HEK293 (cell line): ENCODE measurements around the gene PLCD4.

Experiments
- HOXA7 ChIP-seq: sonication (generic); formaldehyde crosslinking; IDR thresholded peaks from 2 replicates; pipeline ENCODE4 v1.8.1; 2022; ENCODE audit warnings: missing genetic modification reagents, borderline replicate concordance
- KLF16 ChIP-seq: fragments of 450-650 bp; formaldehyde crosslinking; IDR thresholded peaks from 2 replicates; pipeline ENCODE4 v1.5.1; 2017; ENCODE audit warnings: missing biosample characterization, missing genetic modification characterization
- KLF8 ChIP-seq: fragments of 450-650 bp; formaldehyde crosslinking; IDR thresholded peaks from 2 replicates; pipeline ENCODE4 v1.5.1; 2016; ENCODE audit warnings: missing biosample characterization, missing genetic modification characterization
- MZF1 ChIP-seq: fragments of 450-650 bp; formaldehyde crosslinking; IDR thresholded peaks from 2 replicates; pipeline ENCODE4 v1.5.1; 2017; ENCODE audit warnings: missing biosample characterization, missing genetic modification characterization, borderline replicate concordance
- SETDB1 ChIP-seq: IDR thresholded peaks from one replicate; pipeline ENCODE4 v1.6.1; 2017; ENCODE audit warnings: mild to moderate bottlenecking, low read length, moderate library complexity, mixed read lengths; ENCODE audit not compliant: insufficient read length
- SP3 ChIP-seq: fragments of 450-650 bp; formaldehyde crosslinking; IDR thresholded peaks from 2 replicates; pipeline ENCODE4 v1.5.1; 2016; ENCODE audit warnings: missing biosample characterization, missing genetic modification characterization
- SP7 ChIP-seq: fragments of 450-650 bp; formaldehyde crosslinking; IDR thresholded peaks from 2 replicates; pipeline ENCODE4 v1.5.1; 2016; ENCODE audit warnings: missing biosample characterization, missing genetic modification characterization
- TCF7L2 ChIP-seq: IDR thresholded peaks from 2 replicates; pipeline ENCODE4 v1.6.1; 2011; ENCODE audit warnings: low read depth, mild to moderate bottlenecking, inconsistent platforms, low read length, moderate library complexity, borderline replicate concordance
- YY1 ChIP-seq: fragments of 450-650 bp; formaldehyde crosslinking; IDR thresholded peaks from 2 replicates; pipeline ENCODE4 v1.5.1; 2018; ENCODE audit warnings: missing biosample characterization, missing genetic modification characterization
- ZNF140 ChIP-seq: fragments of 450-650 bp; formaldehyde crosslinking; IDR thresholded peaks from 2 replicates; pipeline ENCODE4 v1.5.1; 2016; ENCODE audit warnings: missing biosample characterization, missing genetic modification characterization
- ZNF16 ChIP-seq: fragments of 450-650 bp; formaldehyde crosslinking; IDR thresholded peaks from 2 replicates; pipeline ENCODE4 v1.5.1; 2016; ENCODE audit warnings: low read depth, missing biosample characterization, missing genetic modification characterization
- ZNF202 ChIP-seq: fragments of 450-650 bp; formaldehyde crosslinking; IDR thresholded peaks from 2 replicates; pipeline ENCODE4 v1.5.1; 2016; ENCODE audit warnings: missing biosample characterization, missing genetic modification characterization, borderline replicate concordance
- ZNF24 ChIP-seq: fragments of 450-650 bp; formaldehyde crosslinking; IDR thresholded peaks from 2 replicates; pipeline ENCODE4 v1.5.1; 2016; ENCODE audit warnings: missing biosample characterization, missing genetic modification characterization
- ZNF350 ChIP-seq: fragments of 450-650 bp; formaldehyde crosslinking; IDR thresholded peaks from 2 replicates; pipeline ENCODE4 v1.5.0; 2017; ENCODE audit warnings: missing biosample characterization, mild to moderate bottlenecking, missing genetic modification characterization
- ZNF544 ChIP-seq: fragments of 450-650 bp; formaldehyde crosslinking; IDR thresholded peaks from 2 replicates; pipeline ENCODE4 v1.5.0; 2017; ENCODE audit warnings: missing biosample characterization, missing genetic modification characterization
- ZNF560 ChIP-seq: fragments of 450-650 bp; formaldehyde crosslinking; IDR thresholded peaks from 2 replicates; pipeline ENCODE4 v1.5.1; 2017; ENCODE audit warnings: missing biosample characterization, missing genetic modification characterization, borderline replicate concordance
- ZNF561 ChIP-seq: fragments of 450-650 bp; IDR thresholded peaks from 2 replicates; pipeline ENCODE4 v1.5.1; 2018; ENCODE audit warnings: missing biosample characterization, missing genetic modification characterization, borderline replicate concordance
- ZNF624 ChIP-seq: fragments of 450-650 bp; formaldehyde crosslinking; IDR thresholded peaks from 2 replicates; pipeline ENCODE4 v1.5.1; 2017; ENCODE audit warnings: missing biosample characterization, missing genetic modification characterization
- ZNF670 ChIP-seq: fragments of 450-650 bp; formaldehyde crosslinking; IDR thresholded peaks from 2 replicates; pipeline ENCODE4 v1.5.1; 2016; ENCODE audit warnings: missing biosample characterization, missing genetic modification characterization, low read depth
- ZNF677 ChIP-seq: fragments of 450-650 bp; IDR thresholded peaks from 2 replicates; pipeline ENCODE4 v1.5.0; 2018; ENCODE audit warnings: missing biosample characterization, mild to moderate bottlenecking, missing genetic modification characterization, moderate library complexity
- ZSCAN16 ChIP-seq: fragments of 450-650 bp; formaldehyde crosslinking; IDR thresholded peaks from 2 replicates; pipeline ENCODE4 v1.5.1; 2016; ENCODE audit warnings: missing biosample characterization, missing genetic modification characterization
- ZXDB ChIP-seq: fragments of 450-650 bp; formaldehyde crosslinking; IDR thresholded peaks from 2 replicates; pipeline ENCODE4 v1.5.1; 2016; ENCODE audit warnings: missing biosample characterization, missing genetic modification characterization
- TF ChIP-seq, protein P1 (sequence below): fragments of 450-650 bp; formaldehyde crosslinking; IDR thresholded peaks from 2 replicates; pipeline ENCODE4 v1.5.1; 2016; ENCODE audit warnings: missing biosample characterization, missing genetic modification characterization
- TF ChIP-seq, protein P2 (sequence below): fragments of 450-650 bp; formaldehyde crosslinking; IDR thresholded peaks from 2 replicates; pipeline ENCODE4 v1.5.1; 2016; ENCODE audit warnings: missing biosample characterization, missing genetic modification characterization
- TF ChIP-seq, protein P3 (sequence below): fragments of 450-650 bp; formaldehyde crosslinking; IDR thresholded peaks from 2 replicates; pipeline ENCODE4 v1.5.1; 2016; ENCODE audit warnings: missing biosample characterization, missing genetic modification characterization
- TF ChIP-seq, protein P4 (sequence below): fragments of 450-650 bp; formaldehyde crosslinking; IDR thresholded peaks from 2 replicates; pipeline ENCODE4 v1.5.1; 2016; ENCODE audit warnings: missing biosample characterization, missing genetic modification characterization, low read depth
- TF ChIP-seq, protein P5 (sequence below): fragments of 450-650 bp; formaldehyde crosslinking; IDR thresholded peaks from 2 replicates; pipeline ENCODE4 v1.5.1; 2017; ENCODE audit warnings: missing biosample characterization, mild to moderate bottlenecking, missing genetic modification characterization, moderate library complexity
- TF ChIP-seq, protein P6 (sequence below): fragments of 450-650 bp; formaldehyde crosslinking; IDR thresholded peaks from 2 replicates; pipeline ENCODE4 v1.5.1; 2017; ENCODE audit warnings: missing biosample characterization, missing genetic modification characterization
- TF ChIP-seq, protein P7 (sequence below): fragments of 450-650 bp; formaldehyde crosslinking; IDR thresholded peaks from 2 replicates; pipeline ENCODE4 v1.5.1; 2016; ENCODE audit warnings: missing biosample characterization, missing genetic modification characterization

PLCD4 gene

DNA sequence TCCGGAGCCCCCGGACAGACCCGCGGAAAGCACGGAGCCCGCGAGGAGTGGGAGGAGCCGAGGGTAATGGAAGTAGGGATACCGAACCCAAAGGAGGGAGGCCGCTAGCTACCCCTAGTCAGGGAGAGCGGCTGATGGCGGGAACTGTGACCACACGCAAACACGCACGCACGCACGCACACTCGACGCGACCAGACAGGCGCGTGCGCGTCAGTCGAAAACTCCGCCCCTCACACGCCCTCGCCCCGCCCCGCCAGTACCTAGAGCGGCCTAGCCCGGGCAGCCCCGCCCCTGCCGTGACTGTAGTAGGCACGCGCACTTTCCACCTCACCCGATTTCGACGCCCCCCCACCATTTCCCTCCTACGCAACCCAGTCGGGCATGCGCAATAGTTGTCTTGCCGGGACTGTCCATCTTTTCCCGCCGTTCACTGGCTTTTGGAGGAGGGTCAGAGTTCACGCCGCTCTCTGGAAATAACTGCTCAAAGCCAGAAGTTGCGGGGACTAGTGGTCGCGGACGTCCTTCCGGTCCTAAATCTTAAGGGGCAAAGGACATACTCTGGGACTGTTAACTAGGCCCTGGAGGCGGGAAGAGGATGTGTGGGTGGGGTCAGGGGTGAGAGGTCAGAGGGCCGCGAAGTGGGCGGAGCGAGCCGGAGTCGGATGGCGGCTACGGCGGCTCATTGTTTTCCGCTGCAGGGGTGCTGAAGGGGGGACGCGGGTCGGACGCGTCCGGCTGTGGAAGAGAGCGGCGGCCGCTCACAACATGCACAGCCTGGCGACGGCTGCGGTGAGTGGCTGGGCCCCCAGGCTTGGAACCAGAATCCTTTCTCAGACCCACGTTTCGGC is 39.3 kb upstream of the PLCD4 start, which contains the start of the genes CNOT9 and USP37 (continued):
- TF ChIP-seq, protein P1, sequence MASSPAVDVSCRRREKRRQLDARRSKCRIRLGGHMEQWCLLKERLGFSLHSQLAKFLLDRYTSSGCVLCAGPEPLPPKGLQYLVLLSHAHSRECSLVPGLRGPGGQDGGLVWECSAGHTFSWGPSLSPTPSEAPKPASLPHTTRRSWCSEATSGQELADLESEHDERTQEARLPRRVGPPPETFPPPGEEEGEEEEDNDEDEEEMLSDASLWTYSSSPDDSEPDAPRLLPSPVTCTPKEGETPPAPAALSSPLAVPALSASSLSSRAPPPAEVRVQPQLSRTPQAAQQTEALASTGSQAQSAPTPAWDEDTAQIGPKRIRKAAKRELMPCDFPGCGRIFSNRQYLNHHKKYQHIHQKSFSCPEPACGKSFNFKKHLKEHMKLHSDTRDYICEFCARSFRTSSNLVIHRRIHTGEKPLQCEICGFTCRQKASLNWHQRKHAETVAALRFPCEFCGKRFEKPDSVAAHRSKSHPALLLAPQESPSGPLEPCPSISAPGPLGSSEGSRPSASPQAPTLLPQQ = peak; percentile 51; the same call in 1 of the 2 replicates
- TF ChIP-seq ZNF140 (tag by site-specific recombination) (no peak), ZNF670 (tag by site-specific recombination) (no peak), ZNF202 (tag by site-specific recombination) (no peak), ZNF544 (tag by site-specific recombination) (no peak), ZNF677 (tag by site-specific recombination) (no peak), ZSCAN16 (tag by site-specific recombination) (no peak), ZNF16 (tag by site-specific recombination) (no peak), KLF8 (peak; percentile 86), YY1 (tag by site-specific recombination) (peak; percentile 74), TCF7L2 (no peak), HOXA7 (no peak), MZF1 (tag by site-specific recombination) (no peak), SETDB1 (peak; percentile 76), ZNF24 (tag by site-specific recombination) (peak; percentile 84), SP7 (tag by site-specific recombination) (peak; percentile 68), ZXDB (tag by site-specific recombination) (peak; percentile 97), ZNF561 (tag by site-specific recombination) (0 out of 2 replicates have a peak, but pooled peaks have one; percentile 25), SP3 (peak; percentile 98), ZNF560 (tag by site-specific recombination) (no peak), ZNF624 (no peak), KLF16 (tag by site-specific recombination) (peak; percentile 93; the same call in 1 of the 2 replicates), ZNF350 (tag by site-specific recombination) (no peak)
- TF ChIP-seq, protein P2, sequence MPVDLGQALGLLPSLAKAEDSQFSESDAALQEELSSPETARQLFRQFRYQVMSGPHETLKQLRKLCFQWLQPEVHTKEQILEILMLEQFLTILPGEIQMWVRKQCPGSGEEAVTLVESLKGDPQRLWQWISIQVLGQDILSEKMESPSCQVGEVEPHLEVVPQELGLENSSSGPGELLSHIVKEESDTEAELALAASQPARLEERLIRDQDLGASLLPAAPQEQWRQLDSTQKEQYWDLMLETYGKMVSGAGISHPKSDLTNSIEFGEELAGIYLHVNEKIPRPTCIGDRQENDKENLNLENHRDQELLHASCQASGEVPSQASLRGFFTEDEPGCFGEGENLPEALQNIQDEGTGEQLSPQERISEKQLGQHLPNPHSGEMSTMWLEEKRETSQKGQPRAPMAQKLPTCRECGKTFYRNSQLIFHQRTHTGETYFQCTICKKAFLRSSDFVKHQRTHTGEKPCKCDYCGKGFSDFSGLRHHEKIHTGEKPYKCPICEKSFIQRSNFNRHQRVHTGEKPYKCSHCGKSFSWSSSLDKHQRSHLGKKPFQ (tag by site-specific recombination) = 0 out of 2 replicates have a peak, but pooled peaks have one; percentile 36
- TF ChIP-seq, protein P3, sequence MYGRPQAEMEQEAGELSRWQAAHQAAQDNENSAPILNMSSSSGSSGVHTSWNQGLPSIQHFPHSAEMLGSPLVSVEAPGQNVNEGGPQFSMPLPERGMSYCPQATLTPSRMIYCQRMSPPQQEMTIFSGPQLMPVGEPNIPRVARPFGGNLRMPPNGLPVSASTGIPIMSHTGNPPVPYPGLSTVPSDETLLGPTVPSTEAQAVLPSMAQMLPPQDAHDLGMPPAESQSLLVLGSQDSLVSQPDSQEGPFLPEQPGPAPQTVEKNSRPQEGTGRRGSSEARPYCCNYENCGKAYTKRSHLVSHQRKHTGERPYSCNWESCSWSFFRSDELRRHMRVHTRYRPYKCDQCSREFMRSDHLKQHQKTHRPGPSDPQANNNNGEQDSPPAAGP (tag by site-specific recombination) = no peak; the same call in 1 of the 2 replicates
- TF ChIP-seq, protein P4, sequence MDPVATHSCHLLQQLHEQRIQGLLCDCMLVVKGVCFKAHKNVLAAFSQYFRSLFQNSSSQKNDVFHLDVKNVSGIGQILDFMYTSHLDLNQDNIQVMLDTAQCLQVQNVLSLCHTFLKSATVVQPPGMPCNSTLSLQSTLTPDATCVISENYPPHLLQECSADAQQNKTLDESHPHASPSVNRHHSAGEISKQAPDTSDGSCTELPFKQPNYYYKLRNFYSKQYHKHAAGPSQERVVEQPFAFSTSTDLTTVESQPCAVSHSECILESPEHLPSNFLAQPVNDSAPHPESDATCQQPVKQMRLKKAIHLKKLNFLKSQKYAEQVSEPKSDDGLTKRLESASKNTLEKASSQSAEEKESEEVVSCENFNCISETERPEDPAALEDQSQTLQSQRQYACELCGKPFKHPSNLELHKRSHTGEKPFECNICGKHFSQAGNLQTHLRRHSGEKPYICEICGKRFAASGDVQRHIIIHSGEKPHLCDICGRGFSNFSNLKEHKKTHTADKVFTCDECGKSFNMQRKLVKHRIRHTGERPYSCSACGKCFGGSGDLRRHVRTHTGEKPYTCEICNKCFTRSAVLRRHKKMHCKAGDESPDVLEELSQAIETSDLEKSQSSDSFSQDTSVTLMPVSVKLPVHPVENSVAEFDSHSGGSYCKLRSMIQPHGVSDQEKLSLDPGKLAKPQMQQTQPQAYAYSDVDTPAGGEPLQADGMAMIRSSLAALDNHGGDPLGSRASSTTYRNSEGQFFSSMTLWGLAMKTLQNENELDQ (tag by site-specific recombination) = no peak
- TF ChIP-seq, protein P5, sequence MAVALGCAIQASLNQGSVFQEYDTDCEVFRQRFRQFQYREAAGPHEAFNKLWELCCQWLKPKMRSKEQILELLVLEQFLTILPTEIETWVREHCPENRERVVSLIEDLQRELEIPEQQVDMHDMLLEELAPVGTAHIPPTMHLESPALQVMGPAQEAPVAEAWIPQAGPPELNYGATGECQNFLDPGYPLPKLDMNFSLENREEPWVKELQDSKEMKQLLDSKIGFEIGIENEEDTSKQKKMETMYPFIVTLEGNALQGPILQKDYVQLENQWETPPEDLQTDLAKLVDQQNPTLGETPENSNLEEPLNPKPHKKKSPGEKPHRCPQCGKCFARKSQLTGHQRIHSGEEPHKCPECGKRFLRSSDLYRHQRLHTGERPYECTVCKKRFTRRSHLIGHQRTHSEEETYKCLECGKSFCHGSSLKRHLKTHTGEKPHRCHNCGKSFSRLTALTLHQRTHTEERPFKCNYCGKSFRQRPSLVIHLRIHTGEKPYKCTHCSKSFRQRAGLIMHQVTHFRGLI = 0 out of 2 replicates have a peak, but pooled peaks have one; percentile 33
- TF ChIP-seq, protein P6, sequence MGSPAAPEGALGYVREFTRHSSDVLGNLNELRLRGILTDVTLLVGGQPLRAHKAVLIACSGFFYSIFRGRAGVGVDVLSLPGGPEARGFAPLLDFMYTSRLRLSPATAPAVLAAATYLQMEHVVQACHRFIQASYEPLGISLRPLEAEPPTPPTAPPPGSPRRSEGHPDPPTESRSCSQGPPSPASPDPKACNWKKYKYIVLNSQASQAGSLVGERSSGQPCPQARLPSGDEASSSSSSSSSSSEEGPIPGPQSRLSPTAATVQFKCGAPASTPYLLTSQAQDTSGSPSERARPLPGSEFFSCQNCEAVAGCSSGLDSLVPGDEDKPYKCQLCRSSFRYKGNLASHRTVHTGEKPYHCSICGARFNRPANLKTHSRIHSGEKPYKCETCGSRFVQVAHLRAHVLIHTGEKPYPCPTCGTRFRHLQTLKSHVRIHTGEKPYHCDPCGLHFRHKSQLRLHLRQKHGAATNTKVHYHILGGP (tag by site-specific recombination) = no peak
- TF ChIP-seq, protein P7, sequence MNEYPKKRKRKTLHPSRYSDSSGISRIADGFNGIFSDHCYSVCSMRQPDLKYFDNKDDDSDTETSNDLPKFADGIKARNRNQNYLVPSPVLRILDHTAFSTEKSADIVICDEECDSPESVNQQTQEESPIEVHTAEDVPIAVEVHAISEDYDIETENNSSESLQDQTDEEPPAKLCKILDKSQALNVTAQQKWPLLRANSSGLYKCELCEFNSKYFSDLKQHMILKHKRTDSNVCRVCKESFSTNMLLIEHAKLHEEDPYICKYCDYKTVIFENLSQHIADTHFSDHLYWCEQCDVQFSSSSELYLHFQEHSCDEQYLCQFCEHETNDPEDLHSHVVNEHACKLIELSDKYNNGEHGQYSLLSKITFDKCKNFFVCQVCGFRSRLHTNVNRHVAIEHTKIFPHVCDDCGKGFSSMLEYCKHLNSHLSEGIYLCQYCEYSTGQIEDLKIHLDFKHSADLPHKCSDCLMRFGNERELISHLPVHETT = peak; percentile 82; the same call in 1 of the 2 replicates
